Right lobe of liver (tissue), 6 donors: ENCODE measurements around the gene SPANXC. TPM values are rescaled to one million over a fixed set of nuclear protein-coding genes. Genes with fewer than 3 reads are reported as not detected.
A peak's percentile ranks its signal among the peaks of the same experiment; 100 is the strongest.

Source experiments
- ATAC-seq, 4 donors: fragments of 200-7000 bp; cut with Tn5 transposase; one replicate each; pipeline ENCODE4 v1.9.1; 2020; ENCODE audit warnings: mild to moderate bottlenecking in 4 of 4, moderate library complexity in 4 of 4
- DNase-seq, 3 donors: peaks; one replicate each; pipeline ENCODE4 v3.0.0-alpha.2; 2020
- H3K27ac ChIP-seq, 3 donors: fragments of 200-600 bp; one replicate each; pipeline ENCODE4 v1.8.0; 2022
- H3K27me3 ChIP-seq, 2 donors: fragments of 200-600 bp; one replicate each; pipeline ENCODE4 v1.8.0; 2022
- H3K36me3 ChIP-seq, 4 donors: fragments of 200-600 bp; sonication (generic) in 1 of 4; one replicate each; pipeline versions ENCODE4 v1.5.1 to v1.8.0; 2017 to 2022; ENCODE audit warnings: control low read depth in 1 of 4
- H3K4me1 ChIP-seq, 4 donors: fragments of 200-600 bp; sonication (generic) in 1 of 4; one replicate each; pipeline versions ENCODE4 v1.5.1 to v1.8.0; 2017 to 2022; ENCODE audit warnings: control low read depth in 1 of 4
- H3K4me3 ChIP-seq, 3 donors: fragments of 200-600 bp; one replicate each; pipeline ENCODE4 v1.8.0; 2022
- H3K9me3 ChIP-seq, 4 donors: fragments of 200-600 bp; sonication (generic) in 1 of 4; one replicate each; pipeline versions ENCODE4 v1.5.1 to v1.8.0; 2017 to 2022; ENCODE audit warnings: control low read depth in 1 of 4
- CTCF ChIP-seq, 4 donors: fragments of 200-600 bp in 3 of 4; fragments of 450-650 bp in 1 of 4; IDR thresholded peaks; one replicate each; pipeline versions ENCODE4 v1.5.1 to v1.8.0; 2016 to 2022; ENCODE audit warnings: antibody characterized with exemption in 4 of 4, mild to moderate bottlenecking in 2 of 4
- POLR2A ChIP-seq: fragments of 450-650 bp; IDR thresholded peaks from one replicate; pipeline ENCODE4 v1.6.1; 2017; ENCODE audit warnings: antibody characterized with exemption, mild to moderate bottlenecking
- WGBS: methylation state at CpG from one replicate; pipeline ENCODE4 v1.1.6; 2018; ENCODE audit warnings: low coverage, low lambda C conversion rate; ENCODE audit not compliant: insufficient coverage; ENCODE audit errors: missing lambda C conversion rate; 5-methylcytosine and 5-hydroxymethylcytosine counted together
- intact Hi-C, 2 donors: fragments of 100-400 bp; cut with DNase I; formaldehyde crosslinking; loops; one replicate each; pipeline versions ENCODE4 v1.11.2 to v1.14.1; 2022
- total RNA-seq, 6 experiments: library from RNA; depleted of rRNA in 2 of 6; stranded (reverse); fragments of >200 nt in 2 of 6; fragmentation: NEBNext Ultra II Directional in 3 of 6; extraction: Animal tissue kit (Norgen Biotek cat#: 25700) in 3 of 6; gene quantifications; one replicate each; pipeline versions ENCODE4 v1.1.0 to v1.2.4, GENCODE V29; 2016 to 2023
- donor health status: DM: no; HTN: yes; CAD: no.
- donor health status: DM: no; HTN: no; CAD: no.
- donor health status: DM: no; HTN: no; CAD: no.
- donor health status: DM: no; HTN: yes; CAD: no.
- donor health status: DM: no; HTN: yes; CAD: no.

Gene SPANXC
- total RNA-seq, 6 experiments from 2014 or later = not detected

GRCh38 chrX:141220342-141221008 lies 21.8 kb downstream of the SPANXC start:
- Histone ChIP-seq H3K4me3 (no peak overlapping the region), H3K27ac (no peak overlapping the region), H3K9me3 (no peaks in the 10 kb centered on the region), H3K36me3 (no peaks in the 10 kb centered on the region), H3K4me1 (no peaks in the 10 kb centered on the region), H3K27me3 (no peaks in the 10 kb centered on the region)
- no peak for DNase-seq
- TF ChIP-seq POLR2A = no peak
- TF ChIP-seq CTCF (IDR thresholded peaks at IDR 0.05) = no peak
- 25% methylated on average over 3 of the region's 3 CpGs for WGBS
- intact Hi-C loops = no loop called here
- peak in 1 of 4 donors; percentile 68 for ATAC-seq

- WGBS = 30% methylated on average over 1 of the region's 1 CpG
- no peak for ATAC-seq
- no peaks in the 10 kb centered on the region for H3K4me1 ChIP-seq
- no peak overlapping the region for H3K27ac ChIP-seq
- no peak for DNase-seq
- no peaks in the 10 kb centered on the region for H3K27me3 ChIP-seq
- intact Hi-C loops = no loop called here
- no peak overlapping the region for H3K4me3 ChIP-seq
- no peaks in the 10 kb centered on the region for H3K36me3 ChIP-seq
- TF ChIP-seq POLR2A = no peak
- H3K9me3 ChIP-seq = no peaks in the 10 kb centered on the region
These were observed 28.1 kb downstream of the SPANXC start for GRCh38 chrX:141214196-141214595.

GRCh38 chrX:141201962-141202361 lies 40.4 kb downstream of the SPANXC start:
- no peaks in the 10 kb centered on the region for H3K27me3 ChIP-seq
- ATAC-seq (no peak), DNase-seq (no peak)
- no peak overlapping the region for H3K4me3 ChIP-seq
- no peaks in the 10 kb centered on the region for H3K9me3 ChIP-seq
- H3K27ac ChIP-seq = no peak overlapping the region
- intact Hi-C loops = no loop called here
- 65% methylated on average over 2 of the region's 3 CpGs for WGBS
- TF ChIP-seq POLR2A (no peak), CTCF (IDR thresholded peaks at IDR 0.05) (no peak)
- no peaks in the 10 kb centered on the region for H3K4me1 ChIP-seq
- H3K36me3 ChIP-seq = no peaks in the 10 kb centered on the region

Other genes starting within 250 kb of the SPANXC start
- not detected for gene SPANXB1, start 239.9 kb downstream of the SPANXC start, total RNA-seq
- 1 to 10 TPM in 3 of 6 experiments, under 1 TPM in 3; 0.18 to 1.8 (median 1.1) TPM for gene LDOC1, start 65.4 kb downstream of the SPANXC start, total RNA-seq